Peyer's patch (tissue), 4 donors: ENCODE measurements around the gene CSNK1E. TPM values are rescaled to one million over a fixed set of nuclear protein-coding genes. Genes with fewer than 3 reads are reported as not detected.

ENCODE experiments used
- DNase-seq, 3 donors: peaks; one replicate each; pipeline ENCODE4 v3.0.0-alpha.2; 2017 to 2019
- H3K27ac ChIP-seq, 4 donors: fragments of 200-600 bp; sonication (generic); one replicate each; pipeline ENCODE4 v1.5.1; 2016 to 2019
- H3K27me3 ChIP-seq, 2 donors: fragments of 200-600 bp; sonication (generic); one replicate each; pipeline ENCODE4 v1.5.1; 2019
- H3K36me3 ChIP-seq, 3 donors: fragments of 200-600 bp; sonication (generic); one replicate each; pipeline ENCODE4 v1.5.1; 2016 to 2019
- H3K4me1 ChIP-seq, 4 donors: fragments of 200-600 bp; sonication (generic); one replicate each; pipeline ENCODE4 v1.5.1; 2016 to 2019
- H3K4me3 ChIP-seq, 4 donors: fragments of 200-600 bp; sonication (generic); 1 replicate in 3 of 4; 2 replicates in 1 of 4; pipeline ENCODE4 v1.5.1; 2016 to 2019; ENCODE audit warnings: mild to moderate bottlenecking in 1 of 4
- H3K9me3 ChIP-seq, 4 donors: fragments of 200-600 bp; sonication (generic); one replicate each; pipeline ENCODE4 v1.5.1; 2016 to 2019; ENCODE audit warnings: mild to moderate bottlenecking in 1 of 4
- CTCF ChIP-seq, 6 experiments: fragments of 450-650 bp in 4 of 6; fragments of 200-600 bp in 2 of 6; sonication (generic) in 1 of 6; IDR thresholded peaks; one replicate each; pipeline ENCODE4 v1.5.1; 2017 to 2019; ENCODE audit warnings: antibody characterized with exemption in 6 of 6, mild to moderate bottlenecking in 3 of 6, moderate library complexity in 1 of 6
- POLR2A ChIP-seq, 2 donors: fragments of 450-650 bp; IDR thresholded peaks; one replicate each; pipeline ENCODE4 v1.5.1; 2017; ENCODE audit warnings: antibody characterized with exemption in 2 of 2, mild to moderate bottlenecking in 2 of 2, moderate library complexity in 2 of 2
- total RNA-seq, 4 donors: library from RNA; depleted of rRNA; stranded (reverse); fragments of >200 nt; gene quantifications; one replicate each; pipeline ENCODE4 v1.1.0, GENCODE V29; 2016

The CSNK1E gene
- total RNA-seq, 4 donors from 2014 or later, result 39.1 to 254 (median 114) TPM

GRCh38 chr22:38335077-38335476 lies 17.8 kb upstream of the CSNK1E start:
- DNase-seq, result no peak
- Histone ChIP-seq H3K4me3 (no peak overlapping the region), H3K36me3 (no peaks in the 10 kb centered on the region), H3K27ac (no peak overlapping the region), H3K27me3 (no peaks in the 10 kb centered on the region), H3K4me1 (peaks cover 0 to 16% (median 6%) of the 10 kb centered on the region in 4 donors), H3K9me3 (no peaks in the 10 kb centered on the region)
- TF ChIP-seq CTCF (IDR thresholded peaks at IDR 0.05), result no peak
- TF ChIP-seq POLR2A (IDR thresholded peaks at IDR 0.05), result no peak

- Histone ChIP-seq H3K36me3 (no peaks in the 10 kb centered on the region), H3K9me3 (no peaks in the 10 kb centered on the region), H3K27ac (no peak overlapping the region), H3K4me3 (no peak overlapping the region), H3K4me1 (no peaks in the 10 kb centered on the region), H3K27me3 (no peaks in the 10 kb centered on the region)
- DNase-seq, result no peak
- TF ChIP-seq CTCF (IDR thresholded peaks at IDR 0.05), result no peak
- TF ChIP-seq POLR2A (IDR thresholded peaks at IDR 0.05), result no peak
These were observed 10.6 kb upstream of the CSNK1E start for GRCh38 chr22:38327805-38328204.

- TF ChIP-seq CTCF (IDR thresholded peaks at IDR 0.05) (no peak), POLR2A (IDR thresholded peaks at IDR 0.05) (no peak)
- no peak for DNase-seq
- Histone ChIP-seq H3K4me3 (no peak overlapping the region), H3K4me1 (no peaks in the 10 kb centered on the region), H3K27me3 (no peaks in the 10 kb centered on the region), H3K27ac (no peak overlapping the region), H3K36me3 (no peaks in the 10 kb centered on the region), H3K9me3 (no peaks in the 10 kb centered on the region)
These were observed 10.2 kb upstream of the CSNK1E start for GRCh38 chr22:38327396-38327795.

GRCh38 chr22:38325587-38325986 lies 8.4 kb upstream of the CSNK1E start:
- no peaks in the 10 kb centered on the region for H3K36me3 ChIP-seq
- H3K27ac ChIP-seq, result no peak overlapping the region
- TF ChIP-seq POLR2A (IDR thresholded peaks at IDR 0.05) (no peak), CTCF (IDR thresholded peaks at IDR 0.05) (no peak)
- no peaks in the 10 kb centered on the region for H3K4me1 ChIP-seq
- no peak overlapping the region for H3K4me3 ChIP-seq
- DNase-seq, result no peak
- H3K9me3 ChIP-seq, result no peaks in the 10 kb centered on the region
- H3K27me3 ChIP-seq, result no peaks in the 10 kb centered on the region

GRCh38 chr22:38320605-38321402 lies 3.6 kb upstream of the CSNK1E start:
- TF ChIP-seq CTCF (IDR thresholded peaks at IDR 0.05) (no peak), POLR2A (IDR thresholded peaks at IDR 0.05) (no peak)
- DNase-seq, result no peak
- H3K4me3 ChIP-seq, result no peak overlapping the region

More at GRCh38 chr22:38320605-38321402, 3.6 kb upstream of the CSNK1E start:
- Histone ChIP-seq H3K4me1 (peaks cover 0 to 18% (median 0%) of the 10 kb centered on the region in 4 donors), H3K36me3 (no peaks in the 10 kb centered on the region), H3K27ac (no peak overlapping the region), H3K27me3 (no peaks in the 10 kb centered on the region), H3K9me3 (no peaks in the 10 kb centered on the region)
